PC-9 (cell line): ENCODE measurements around the gene PRR27.

ENCODE experiments used
- CTCF ChIP-seq: fragments of 200-600 bp; sonication (generic); conservative IDR thresholded peaks from 2 replicates; pipeline ENCODE4 v1.6.1; 2017; ENCODE audit warnings: mixed run types, antibody characterized with exemption, mild to moderate bottlenecking, moderate library complexity
- EZH2 ChIP-seq: fragments of 200-600 bp; sonication (generic); IDR thresholded peaks from 2 replicates; pipeline ENCODE4 v1.8.0; 2017; ENCODE audit warnings: antibody characterized with exemption, low read depth

- TF ChIP-seq CTCF (no peak), EZH2 (no peak)
These were observed 43.1 kb upstream of the PRR27 start for GRCh38 chr4:70110917-70111316.
